NCI-H1105 treated with DMSO at 0.1 percent for 48 hours (cell line): Measurements from ENCODE around the gene HAPLN1.
A peak's percentile ranks its signal among the peaks of the same experiment; 100 is the strongest.

Experiments
- DNase-seq: peaks from one replicate; lab custom pipeline; 2025; lab: John Stamatoyannopoulos, UW

The HAPLN1 gene

DNA sequence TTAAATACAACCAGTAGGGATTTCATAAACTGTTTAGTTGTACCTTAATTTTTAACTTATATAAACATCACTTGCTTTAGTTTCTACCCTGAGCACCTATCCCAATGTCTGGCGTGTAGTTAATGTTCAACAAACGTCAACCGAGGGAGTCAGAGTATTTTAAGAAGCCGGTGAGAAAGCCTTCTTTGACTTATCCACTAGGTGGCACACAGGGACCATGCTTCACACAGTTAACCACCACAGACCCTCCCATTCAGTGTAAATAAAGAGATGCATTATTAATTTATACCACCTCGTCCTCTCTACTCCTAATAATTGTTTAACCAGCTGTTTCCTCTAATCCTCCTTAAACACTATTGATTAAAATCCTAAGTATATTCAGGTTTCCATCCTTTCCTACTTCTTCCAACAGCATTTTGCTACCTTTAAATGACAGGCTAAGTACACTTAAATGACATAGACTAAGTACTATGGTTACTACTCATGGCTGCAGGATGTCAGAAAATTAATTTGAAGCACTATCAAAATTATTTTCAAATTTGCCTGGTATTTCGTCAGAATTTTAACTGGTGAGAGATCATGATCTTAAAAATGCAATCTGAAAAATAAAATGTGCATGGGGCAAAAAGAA, 2.3 kb downstream of the HAPLN1 start:
- peak; percentile 56 for DNase-seq

DNA sequence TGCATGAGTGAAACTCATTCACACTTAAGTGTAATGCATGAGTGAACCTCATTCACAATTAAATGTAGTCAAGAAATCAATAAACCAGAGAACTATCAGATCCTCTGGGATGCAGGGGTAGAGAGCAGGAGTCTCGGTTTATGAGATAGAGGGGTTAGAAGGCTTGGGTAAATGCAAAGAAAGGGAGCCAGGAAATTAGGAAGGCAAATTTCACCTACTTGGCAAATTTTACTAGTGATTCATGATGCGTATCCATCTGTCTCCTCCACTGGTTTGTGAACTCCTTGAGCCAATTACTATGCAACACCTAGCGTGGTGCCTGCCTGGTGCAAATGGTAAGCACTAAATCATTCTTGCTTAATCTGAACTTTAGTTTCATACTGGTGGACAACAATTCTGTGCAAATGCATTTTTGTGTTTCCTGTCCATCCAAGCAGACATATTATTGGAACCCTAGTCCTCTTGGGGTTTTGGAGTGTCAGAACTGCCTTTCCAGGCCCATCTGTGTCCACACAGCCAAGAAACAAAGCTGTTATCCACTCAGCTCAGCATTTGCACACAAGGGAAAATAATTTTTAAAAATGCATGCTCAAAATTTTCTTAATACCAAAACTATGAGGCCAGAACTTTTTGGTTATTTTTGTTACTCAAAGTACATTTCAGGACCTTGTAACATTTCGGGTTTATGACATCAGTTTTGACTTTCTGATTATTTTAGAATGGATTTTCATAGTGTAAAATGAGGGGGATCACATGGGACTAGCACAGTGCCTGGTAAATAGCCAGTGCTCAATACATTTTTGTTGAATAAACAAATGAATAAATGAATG, 5.2 kb downstream of the HAPLN1 start:
- DNase-seq: no peak

DNA sequence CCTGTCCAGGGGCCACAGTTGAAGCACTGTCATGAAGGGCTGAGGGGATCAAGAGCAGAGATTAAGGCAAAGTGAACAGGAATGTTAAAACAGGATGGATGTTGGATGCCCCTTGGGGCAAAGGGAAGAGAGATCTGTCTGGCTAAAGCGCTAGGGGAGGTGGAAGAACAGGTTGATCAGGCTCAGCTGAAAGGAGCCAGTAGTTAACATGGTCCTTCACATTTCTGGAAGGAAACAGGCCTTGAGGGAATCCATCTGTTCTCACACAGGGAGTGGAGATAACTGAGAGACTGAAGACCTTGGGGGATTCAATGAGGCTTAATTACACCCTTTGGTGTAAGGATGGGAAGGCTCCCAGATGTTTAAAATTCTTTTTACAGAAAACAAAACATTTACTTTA, 5.8 kb downstream of the HAPLN1 start:
- DNase-seq: no peak

DNA sequence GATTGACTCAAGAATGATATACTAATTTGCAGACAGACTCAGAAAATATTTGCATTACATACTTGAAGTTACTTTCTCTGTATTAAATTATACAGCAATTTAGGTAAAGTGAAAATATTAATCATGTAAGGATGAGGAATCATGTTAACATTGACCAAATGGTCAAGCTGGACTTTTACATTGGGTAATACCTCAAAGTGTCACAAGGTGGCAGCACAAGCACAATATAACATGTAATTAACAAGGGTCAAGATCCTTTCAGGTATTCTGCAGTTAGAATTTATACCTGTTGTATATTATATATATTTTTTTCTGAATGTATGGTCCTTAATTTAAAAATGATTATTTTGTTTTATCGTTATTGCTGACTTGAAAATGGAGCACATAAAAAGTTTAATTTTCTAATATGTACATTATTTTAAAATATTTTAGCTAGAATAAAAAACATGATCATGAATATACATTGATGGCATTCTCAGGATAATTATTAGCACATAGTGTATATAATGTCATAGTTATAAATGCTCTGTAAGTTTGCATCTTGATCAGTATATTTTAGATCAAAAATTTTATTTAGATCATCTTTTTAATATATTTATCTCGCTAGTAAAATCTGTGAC, 8.6 kb downstream of the HAPLN1 start:
- peak; percentile 4 for DNase-seq

DNA sequence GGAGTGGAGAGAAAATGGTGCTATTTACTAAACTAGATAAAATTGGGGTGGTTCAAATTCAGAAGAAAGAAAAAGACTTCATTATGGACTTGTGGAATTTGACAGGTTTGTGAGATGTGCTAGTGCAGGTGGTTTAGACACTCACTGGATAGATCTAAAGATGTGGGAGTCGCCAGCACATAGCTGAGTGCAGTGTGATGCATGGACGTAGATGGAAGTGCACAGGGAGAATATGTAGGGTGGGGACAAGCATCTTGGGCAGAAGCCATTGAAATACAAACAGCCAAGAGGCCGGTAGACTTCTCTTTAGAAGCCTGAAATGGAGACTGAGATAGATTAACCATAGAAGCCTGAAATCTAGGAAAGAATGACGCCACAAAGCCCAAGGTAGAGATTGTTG, 10.7 kb downstream of the HAPLN1 start:
- no peak for DNase-seq

DNA sequence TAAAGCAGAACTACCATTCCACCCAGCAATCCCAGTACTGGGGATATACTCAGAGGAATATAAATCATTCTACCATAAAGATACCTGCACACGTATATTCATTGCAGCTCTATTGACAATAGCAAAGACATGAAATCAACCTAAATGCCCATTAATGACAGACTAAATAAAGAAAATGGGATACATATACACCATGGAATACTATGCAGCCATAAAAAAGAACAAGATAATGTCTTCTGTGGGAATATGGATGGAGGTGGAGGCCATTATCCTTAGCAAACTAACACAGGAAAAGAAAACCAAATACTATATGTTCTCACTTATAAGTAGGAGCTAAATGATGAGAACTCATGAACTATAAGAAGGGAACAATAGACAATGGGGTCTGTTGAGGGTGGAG, 12.5 kb downstream of the HAPLN1 start:
- DNase-seq: no peak

DNA sequence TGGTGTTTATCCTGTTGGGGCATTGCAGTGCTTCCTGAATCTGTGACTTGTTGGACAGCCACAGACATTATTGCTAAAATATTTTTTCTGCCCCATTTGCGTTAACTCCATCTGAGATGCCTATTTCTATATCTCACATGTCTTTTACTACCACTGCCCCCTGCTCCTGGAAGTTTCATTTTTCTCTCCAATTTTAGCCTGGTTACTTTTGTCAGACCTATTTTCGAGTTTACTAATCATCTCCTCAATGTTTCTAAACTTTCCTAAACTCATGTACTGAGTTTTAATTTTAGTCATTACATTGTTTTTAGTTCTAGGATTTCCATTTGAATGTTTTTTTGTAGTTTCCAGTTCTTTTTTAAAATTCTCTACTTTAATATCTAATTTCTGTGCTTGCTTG, 17.6 kb downstream of the HAPLN1 start:
- DNase-seq: no peak

DNA sequence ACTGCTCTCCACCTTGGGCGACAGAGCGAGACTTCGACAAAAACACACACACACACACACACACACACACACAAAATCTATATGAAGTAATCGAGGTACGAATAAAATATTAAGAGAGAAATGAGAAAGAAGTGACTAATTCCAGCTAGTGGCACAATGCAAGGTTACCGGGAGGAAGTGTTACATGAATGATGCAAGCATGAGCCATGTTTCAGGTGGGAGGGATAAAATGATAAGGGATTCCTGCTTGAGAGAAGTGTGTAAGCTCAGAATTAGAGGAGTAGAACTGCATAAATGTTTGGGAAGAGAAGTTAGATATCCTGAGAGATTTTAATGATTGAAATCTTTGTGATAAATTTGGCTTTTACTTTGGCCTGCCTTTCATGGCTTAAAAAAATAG, 18.8 kb downstream of the HAPLN1 start:
- DNase-seq: no peak

DNA sequence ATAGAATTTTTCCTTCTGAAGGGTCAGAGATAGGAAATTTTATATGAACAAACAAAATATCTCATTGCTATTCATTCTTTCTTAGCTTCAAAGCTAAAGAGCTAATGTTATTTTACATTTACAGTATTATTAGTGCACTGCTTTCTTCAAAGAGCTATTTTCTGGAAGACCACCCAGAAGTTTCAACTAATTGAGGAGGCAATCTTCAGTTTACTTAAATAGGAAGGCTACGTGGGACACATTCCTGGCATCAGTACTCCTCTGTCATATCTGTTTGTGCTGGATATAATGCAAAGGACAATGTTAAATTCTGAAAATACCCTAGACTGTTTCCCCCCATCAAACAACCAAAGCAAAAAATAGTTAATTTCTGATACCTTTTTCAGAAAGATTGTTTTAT, 30.8 kb downstream of the HAPLN1 start:
- DNase-seq: no peak

DNA sequence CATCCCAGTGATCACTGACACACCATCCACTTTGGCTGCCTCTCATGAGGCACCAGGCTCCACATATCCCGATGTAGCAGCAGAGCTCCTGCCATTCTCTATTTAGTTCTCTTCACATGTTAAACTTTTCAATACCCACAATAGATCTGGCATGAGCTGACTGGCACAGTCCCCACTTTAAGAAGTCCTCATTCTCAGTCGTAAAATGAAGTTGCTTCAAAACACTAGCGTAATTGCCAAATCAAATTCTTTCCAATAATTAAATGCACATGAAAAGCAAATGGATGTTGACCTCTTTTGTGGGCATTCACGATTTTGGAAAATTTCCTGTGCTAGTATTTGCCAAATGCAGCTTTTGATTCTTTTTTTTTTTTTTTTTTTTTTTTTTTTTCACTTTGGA, 32.4 kb downstream of the HAPLN1 start:
- DNase-seq: no peak

DNA sequence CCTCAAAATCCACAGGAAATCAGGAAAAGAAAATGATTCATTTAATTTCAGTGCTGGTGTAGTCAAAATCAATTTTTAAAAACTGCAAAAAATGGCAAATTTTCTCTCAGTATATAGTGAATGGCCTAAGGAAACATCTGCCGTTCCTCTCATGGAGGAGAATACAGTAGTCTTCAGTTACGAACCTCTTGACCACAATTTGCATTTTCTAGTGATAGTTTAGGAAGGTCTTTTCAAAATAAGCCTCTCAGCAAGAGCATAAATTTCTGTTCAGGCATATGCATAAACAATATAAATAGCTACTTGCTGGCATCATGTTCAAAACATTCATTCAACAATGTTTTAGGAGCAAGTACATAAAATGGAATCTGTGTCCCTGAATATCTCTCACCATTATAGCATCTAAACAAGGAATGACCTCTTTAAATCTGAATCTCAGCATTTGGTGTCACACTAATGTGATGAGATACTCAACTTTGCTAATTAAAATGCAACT, 33.5 kb downstream of the HAPLN1 start:
- DNase-seq: no peak

DNA sequence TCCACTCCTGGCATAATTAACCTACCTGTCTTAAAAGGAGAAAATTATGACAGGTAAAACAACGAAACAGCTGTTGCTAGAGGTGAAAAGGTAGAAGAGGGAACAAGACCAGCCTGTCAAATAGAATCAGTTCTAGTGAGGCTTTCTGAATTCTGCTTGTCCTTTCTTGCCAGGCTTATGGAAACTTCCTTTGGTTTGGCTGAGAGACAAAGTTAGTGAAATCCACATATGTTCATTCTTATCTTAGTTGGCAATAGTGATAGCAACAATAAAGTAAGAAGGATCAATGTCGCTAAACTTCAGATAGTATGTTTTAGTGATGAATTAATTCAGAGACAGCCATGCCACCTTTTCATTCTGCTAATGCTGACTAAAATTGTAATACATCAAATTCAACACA, 34.4 kb downstream of the HAPLN1 start:
- DNase-seq: no peak

DNA sequence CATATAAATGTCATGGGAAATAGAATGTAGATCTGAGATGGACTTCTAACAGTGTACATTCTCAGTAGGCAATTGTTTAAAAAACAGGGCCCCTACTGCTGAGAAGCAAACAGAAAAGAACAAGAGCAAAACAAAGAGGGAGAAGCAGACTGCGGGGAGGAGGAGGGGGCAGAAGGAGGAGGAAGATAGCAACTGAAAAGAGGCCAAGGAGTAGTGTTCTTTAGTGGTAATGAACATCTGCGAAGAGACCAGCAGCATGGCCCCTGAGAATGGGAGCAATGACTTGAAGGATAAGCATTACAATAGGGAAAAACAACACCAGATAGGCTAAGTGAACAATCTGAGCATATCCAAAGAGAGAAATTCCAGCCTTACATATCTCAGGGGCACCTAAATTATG, 36.8 kb downstream of the HAPLN1 start:
- DNase-seq: no peak

DNA sequence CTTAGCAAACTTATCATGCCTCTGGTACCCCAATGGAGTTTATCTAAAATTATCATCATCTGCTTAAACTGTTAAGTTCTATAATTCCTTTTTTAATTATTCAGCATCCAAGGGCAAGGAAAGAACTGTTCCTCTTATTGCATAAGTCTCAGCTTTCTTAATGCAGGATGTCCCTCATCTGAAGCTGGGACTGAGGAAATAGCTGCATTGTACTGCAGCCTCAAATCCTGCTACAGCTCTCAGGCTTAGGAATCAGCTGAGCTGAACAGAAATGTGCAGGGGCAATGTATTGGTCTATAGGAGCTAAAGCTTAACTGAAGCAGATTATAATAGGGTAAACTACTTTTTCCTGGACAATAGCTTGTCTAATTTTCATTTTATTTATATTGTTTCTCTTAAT, 48.0 kb downstream of the HAPLN1 start:
- DNase-seq: no peak

DNA sequence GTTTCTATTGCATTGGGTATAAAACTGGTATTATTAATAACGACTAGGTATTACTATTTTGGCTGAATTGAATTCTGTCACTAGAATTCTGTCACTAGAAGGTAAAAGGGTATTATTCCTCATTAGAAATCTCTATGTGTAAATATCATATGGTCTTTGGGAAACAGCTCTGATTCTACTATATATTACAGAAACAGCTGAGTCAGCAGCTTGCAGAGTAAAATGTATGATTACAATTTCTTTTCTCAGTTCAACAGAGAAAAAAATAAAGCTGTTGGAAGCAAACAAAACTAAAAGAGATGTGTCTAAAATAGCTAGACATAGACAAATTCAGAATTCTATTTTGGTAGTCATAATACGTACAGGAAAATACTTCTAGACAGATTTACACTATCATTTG, 48.5 kb downstream of the HAPLN1 start:
- DNase-seq: no peak

DNA sequence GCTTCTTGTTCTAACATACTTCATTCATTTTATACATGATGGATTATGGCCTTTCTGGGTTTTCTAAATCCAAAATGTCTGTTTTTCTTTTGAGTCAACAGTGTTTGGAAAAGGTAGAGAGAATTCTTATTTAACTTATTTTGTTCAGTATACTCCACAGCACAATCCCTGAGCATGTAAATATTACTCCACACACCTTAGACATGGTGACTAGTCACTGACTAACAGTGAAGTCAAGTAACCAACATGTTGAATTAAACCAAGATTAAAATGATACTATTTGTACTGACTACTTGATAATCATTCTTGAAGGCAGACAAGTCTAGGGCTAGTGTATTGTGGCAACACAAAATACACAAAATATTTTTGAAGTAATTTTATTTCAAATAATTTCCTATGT, 55.0 kb downstream of the HAPLN1 start:
- DNase-seq: no peak

DNA sequence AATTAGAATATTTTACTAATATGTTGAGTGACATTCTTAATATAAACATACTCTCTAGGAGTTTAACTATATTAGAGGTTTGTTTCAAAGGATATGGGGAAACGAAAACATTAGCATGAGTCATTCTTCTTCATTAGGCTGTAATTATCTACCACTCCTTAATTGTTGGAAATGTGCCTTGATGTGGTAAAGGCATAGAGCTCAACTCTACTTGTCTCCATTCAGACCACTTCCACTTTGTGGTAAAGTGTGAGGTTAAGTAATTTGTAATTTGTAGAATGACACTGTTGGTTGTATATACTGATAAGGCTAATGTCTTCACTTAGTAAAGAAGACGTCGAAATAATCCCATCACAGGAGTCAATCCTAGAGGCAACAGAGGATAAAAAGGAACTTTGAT, 58.1 kb downstream of the HAPLN1 start:
- peak; percentile 2 for DNase-seq

DNA sequence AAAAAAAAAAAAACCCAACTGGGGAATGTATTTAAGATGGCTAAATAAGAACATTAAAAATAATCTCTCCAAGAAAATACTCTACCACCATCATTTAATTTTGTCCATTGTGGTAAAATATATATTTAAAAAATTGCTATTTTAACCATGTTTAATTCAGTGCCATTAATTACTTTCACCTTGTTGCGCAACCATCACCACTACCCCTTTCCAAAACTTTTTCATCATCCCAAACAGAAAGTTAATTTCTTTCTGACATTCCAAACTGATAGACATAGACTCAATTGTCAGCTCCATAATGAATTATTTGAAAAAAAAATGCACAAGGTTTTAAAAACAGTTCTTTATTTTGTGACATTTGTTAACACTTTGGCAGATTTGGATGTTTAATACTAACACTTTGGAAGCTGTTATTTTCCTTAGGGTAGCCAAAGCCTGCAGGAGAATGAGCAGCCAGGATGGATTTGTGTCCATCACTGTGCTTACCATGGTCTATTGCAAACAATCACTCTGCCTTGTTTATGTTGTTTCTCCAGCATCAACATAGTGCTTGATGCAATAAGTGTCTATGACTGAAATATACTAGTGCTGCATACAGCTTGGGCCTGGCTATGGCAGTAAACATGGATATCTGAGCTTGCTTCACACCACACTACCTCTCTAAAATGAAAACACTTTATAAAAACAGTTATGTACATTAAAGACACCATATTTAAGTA, 62.7 kb downstream of the HAPLN1 start:
- DNase-seq: no peak

DNA sequence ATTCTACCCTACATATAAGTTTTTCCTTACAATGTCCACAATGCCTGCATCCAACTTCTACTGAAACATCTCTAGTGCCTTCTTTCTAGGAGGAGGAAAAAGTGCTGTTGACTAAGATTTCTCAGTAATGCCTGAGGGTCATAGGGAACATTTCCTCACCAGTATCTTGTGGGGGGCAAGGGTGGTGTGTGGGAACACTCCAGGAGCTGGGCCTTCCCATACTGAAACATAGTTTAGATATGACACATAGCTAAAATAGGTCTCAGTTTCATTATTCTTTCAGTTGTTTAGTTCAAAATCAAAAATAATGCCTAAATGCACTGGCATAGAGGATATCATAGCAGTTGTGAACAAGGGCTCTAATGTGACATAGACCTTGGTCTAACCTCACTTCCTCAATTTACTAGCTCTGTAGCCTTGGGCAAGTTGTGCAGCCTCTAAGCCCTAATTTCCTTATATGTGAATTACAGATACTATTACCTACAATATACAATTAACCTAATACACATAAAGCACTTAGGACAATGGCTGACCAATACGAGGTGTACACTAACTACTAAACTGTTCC, 66.1 kb downstream of the HAPLN1 start:
- no peak for DNase-seq

DNA sequence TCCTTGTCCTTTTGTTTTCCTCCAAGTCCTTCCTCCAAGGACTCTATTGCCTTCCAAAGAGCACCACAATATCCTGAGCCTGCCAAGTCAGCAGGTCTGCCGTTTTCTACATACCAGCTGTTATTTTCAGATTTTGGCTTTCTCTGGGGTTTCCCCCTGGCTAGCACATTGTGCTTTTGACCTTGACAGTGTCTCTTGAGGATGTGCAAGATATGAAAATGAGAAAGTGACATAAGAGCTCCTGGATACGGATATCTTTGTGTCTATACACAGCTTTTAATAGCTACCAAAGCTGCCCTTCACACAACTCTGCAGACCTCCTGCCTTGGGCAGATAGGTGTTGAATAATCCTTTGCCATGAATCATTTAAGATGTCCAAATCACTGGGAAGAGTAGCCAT, 67.0 kb downstream of the HAPLN1 start:
- DNase-seq: no peak

DNA sequence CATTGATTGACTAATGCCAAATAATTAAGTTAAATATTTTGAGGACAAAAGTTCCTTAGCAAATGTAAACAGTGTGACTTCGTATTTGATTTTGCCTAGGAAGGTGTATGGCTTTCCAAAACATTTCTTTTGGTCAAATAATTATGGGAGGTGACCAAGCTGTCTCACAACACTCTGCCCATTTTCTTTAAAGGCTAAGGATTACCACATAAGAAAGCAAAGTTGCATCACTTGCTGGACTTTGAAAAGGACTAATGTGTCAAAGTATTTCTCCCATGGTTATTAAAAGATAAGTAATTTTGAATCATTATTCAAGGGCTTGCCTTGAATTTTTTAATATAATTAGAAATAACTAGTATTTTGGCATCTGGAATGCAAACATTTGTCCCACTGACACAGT, 74.7 kb downstream of the HAPLN1 start:
- no peak for DNase-seq

DNA sequence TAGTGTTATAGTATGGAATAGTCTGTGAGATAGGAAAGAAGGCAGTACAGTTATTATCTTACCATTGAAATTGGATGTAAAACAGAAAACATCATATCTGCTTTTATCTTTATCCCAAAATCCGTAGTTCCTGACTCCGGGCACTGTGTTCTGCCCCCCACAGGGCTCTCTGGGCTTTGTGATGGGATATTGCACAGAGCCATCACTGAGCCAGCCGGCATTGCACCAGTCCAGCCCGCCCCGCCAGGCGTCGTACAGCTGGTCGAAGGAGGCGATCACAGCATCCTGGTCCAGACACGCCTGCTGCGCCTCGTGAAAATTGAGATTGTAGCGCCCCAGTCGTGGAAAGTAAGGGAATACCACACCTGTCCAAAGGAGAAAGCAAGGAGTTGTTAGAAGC, 76.4 kb downstream of the HAPLN1 start:
- DNase-seq: no peak
